ENCODE measurements around the gene AGAP2.

The AGAP2 gene

DNA sequence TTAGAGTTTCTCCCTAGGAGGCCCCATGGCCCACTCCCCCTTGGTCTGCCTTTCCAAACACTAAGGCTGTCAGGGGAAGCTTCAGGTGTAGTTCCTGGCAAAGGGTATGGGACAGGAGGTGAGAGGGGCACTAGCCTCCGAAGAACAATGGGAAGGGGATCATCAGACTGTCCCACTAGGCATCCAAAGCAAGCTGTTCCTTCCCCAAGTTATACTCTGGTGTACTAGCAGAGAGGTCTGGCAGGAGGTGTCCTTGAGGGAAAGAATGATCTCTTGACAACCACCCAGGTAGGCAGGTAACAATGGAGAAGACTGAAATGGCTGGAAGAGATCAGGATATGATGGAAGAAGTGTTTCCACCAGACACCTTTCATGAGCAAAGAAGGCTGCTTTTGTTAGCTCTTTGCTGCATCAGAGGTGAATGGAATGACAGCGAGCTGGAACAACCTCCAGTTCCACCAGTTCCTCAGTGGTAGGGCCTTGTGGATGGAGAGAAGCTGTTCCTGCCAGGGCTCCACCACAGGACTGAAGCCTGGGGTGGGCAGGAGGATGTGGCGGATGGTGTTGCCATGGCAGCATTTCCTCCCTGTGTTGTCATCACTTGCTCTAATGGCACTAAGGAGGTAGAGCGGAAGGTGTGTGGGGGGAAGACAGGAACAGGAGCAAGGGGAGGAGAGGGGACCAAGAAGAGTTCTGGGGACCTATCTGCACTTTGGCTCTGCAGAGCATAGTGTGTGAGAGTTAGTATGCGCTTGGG, 2.3 kb upstream of the AGAP2 start:
- DNase-seq (ENCODE audit: low read depth in 1 of 2, low spot score in 1 of 2): peak; percentile 78 to 84
- H3K27ac ChIP-seq (replicated peaks): no peak overlapping the region; the same call in 1 of the 2 replicates
- TF ChIP-seq, protein P1, sequence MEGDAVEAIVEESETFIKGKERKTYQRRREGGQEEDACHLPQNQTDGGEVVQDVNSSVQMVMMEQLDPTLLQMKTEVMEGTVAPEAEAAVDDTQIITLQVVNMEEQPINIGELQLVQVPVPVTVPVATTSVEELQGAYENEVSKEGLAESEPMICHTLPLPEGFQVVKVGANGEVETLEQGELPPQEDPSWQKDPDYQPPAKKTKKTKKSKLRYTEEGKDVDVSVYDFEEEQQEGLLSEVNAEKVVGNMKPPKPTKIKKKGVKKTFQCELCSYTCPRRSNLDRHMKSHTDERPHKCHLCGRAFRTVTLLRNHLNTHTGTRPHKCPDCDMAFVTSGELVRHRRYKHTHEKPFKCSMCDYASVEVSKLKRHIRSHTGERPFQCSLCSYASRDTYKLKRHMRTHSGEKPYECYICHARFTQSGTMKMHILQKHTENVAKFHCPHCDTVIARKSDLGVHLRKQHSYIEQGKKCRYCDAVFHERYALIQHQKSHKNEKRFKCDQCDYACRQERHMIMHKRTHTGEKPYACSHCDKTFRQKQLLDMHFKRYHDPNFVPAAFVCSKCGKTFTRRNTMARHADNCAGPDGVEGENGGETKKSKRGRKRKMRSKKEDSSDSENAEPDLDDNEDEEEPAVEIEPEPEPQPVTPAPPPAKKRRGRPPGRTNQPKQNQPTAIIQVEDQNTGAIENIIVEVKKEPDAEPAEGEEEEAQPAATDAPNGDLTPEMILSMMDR (IDR thresholded peaks at IDR 0.05; ENCODE audit: insufficient read depth, low read length): no peak
- TF ChIP-seq, protein P2, sequence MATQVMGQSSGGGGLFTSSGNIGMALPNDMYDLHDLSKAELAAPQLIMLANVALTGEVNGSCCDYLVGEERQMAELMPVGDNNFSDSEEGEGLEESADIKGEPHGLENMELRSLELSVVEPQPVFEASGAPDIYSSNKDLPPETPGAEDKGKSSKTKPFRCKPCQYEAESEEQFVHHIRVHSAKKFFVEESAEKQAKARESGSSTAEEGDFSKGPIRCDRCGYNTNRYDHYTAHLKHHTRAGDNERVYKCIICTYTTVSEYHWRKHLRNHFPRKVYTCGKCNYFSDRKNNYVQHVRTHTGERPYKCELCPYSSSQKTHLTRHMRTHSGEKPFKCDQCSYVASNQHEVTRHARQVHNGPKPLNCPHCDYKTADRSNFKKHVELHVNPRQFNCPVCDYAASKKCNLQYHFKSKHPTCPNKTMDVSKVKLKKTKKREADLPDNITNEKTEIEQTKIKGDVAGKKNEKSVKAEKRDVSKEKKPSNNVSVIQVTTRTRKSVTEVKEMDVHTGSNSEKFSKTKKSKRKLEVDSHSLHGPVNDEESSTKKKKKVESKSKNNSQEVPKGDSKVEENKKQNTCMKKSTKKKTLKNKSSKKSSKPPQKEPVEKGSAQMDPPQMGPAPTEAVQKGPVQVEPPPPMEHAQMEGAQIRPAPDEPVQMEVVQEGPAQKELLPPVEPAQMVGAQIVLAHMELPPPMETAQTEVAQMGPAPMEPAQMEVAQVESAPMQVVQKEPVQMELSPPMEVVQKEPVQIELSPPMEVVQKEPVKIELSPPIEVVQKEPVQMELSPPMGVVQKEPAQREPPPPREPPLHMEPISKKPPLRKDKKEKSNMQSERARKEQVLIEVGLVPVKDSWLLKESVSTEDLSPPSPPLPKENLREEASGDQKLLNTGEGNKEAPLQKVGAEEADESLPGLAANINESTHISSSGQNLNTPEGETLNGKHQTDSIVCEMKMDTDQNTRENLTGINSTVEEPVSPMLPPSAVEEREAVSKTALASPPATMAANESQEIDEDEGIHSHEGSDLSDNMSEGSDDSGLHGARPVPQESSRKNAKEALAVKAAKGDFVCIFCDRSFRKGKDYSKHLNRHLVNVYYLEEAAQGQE (IDR thresholded peaks at IDR 0.05; ENCODE audit: insufficient replicate concordance, low read depth): no peak
- peak; percentile 32; the same call in 1 of the 2 replicates for TF ChIP-seq SPI1 (IDR thresholded peaks at IDR 0.05; ENCODE audit: borderline replicate concordance, low read depth)

DNA sequence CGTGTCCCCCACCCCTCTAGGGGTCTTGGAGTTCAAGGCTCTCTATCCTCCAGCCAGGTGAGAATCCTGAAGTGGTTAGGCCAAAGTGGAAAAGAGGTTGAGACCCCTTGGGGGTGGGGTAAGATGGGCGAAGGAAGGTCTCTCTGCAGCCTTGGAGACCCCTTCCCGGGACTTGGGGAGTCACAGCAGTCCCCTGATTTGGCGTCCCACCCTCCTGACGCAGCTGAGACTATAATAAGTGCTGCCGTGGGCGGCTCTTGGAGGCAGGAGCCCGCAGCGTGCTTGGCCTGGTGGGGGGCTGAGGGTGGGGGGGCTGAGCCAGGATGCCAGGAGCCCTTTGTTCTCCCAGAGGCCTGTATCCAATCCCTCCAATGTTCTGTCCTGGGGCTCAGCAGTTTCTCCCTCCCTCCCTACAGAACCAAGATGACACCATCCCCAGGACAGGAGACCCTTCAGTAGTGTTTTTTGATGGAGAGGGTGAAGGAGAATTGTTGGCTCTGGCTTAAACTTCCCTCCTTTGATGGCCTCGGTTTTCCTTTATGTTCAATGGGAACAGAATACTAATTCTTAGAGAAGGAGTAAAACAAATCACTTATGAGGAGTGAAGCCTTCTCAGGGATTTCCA, 1.5 kb upstream of the AGAP2 start:
- no peak overlapping the region for H3K4me3 ChIP-seq (replicated peaks; ENCODE audit: insufficient read depth, low read length)
- no peak overlapping the region for H3K27ac ChIP-seq (replicated peaks)
- TF ChIP-seq, protein P2 (IDR thresholded peaks at IDR 0.05; ENCODE audit: insufficient replicate concordance, low read depth): no peak
- TF ChIP-seq SPI1 (IDR thresholded peaks at IDR 0.05; ENCODE audit: borderline replicate concordance, low read depth): no peak
- TF ChIP-seq GABPA (IDR thresholded peaks at IDR 0.05; ENCODE audit: low read depth): no peak
- TF ChIP-seq, protein P1 (IDR thresholded peaks at IDR 0.05; ENCODE audit: insufficient read depth, low read length): no peak
- no peak for TF ChIP-seq POLR2AphosphoS5 (IDR thresholded peaks at IDR 0.05; ENCODE audit: low read depth)
- no peaks in the 10 kb centered on the region for H3K27me3 ChIP-seq (ENCODE audit: insufficient read depth, poor library complexity, severe bottlenecking)
- DNase-seq (ENCODE audit: low read depth in 1 of 2, low spot score in 1 of 2): no peak

More for the DNA sequence above, 2.3 kb upstream of the AGAP2 start:
- peak overlapping the region; percentile 59 for H3K4me3 ChIP-seq (replicated peaks; ENCODE audit: insufficient read depth, low read length)
- H3K27me3 ChIP-seq (ENCODE audit: insufficient read depth, poor library complexity, severe bottlenecking): no peaks in the 10 kb centered on the region

DNA sequence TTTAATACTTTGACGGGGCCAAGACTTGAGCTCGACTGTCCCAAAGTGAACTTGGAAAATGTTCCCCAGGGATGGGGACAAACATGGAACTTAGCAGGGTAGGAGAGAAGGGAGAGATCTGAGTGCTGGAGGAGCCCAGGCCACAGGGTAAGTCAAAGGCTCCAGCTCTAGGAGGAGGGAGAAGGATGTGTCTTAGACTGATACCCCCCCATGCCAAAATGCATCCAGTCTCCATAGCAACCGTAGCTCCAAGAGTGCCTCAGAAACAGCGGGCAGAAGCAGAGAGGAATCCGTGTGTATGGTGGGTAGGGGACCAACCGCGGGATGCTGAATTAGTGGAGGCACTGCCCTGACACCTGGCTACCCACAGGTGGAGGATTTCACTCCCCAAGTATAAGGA, 845 bp upstream of the AGAP2 start:
- Histone ChIP-seq H3K27ac (replicated peaks) (no peak overlapping the region), H3K4me3 (replicated peaks; ENCODE audit: insufficient read depth, low read length) (no peak overlapping the region), H3K27me3 (ENCODE audit: insufficient read depth, poor library complexity, severe bottlenecking) (no peaks in the 10 kb centered on the region)
- TF ChIP-seq SPI1 (IDR thresholded peaks at IDR 0.05; ENCODE audit: borderline replicate concordance, low read depth): no peak
- TF ChIP-seq, protein P1 (IDR thresholded peaks at IDR 0.05; ENCODE audit: insufficient read depth, low read length): no peak
- TF ChIP-seq, protein P2 (IDR thresholded peaks at IDR 0.05; ENCODE audit: insufficient replicate concordance, low read depth): no peak
- no peak for DNase-seq (ENCODE audit: low read depth in 1 of 2, low spot score in 1 of 2)

Measured in HL-60 (cell line).